MM.1S (cell line): ENCODE results near the gene SHISA5.
"Not testable (repeated sequence)": the region's sequence is repeated elsewhere in the genome, so short reads cannot be mapped to it uniquely, and the experiment has no call there.

Experiments
- DNase-seq: peaks from one replicate; pipeline ENCODE4 v3.0.0-alpha.2; 2015
- H2AFZ ChIP-seq: fragments of 300-600 bp; sonication (generic); 2 replicates; pipeline ENCODE4 v1.6.0; 2016; ENCODE audit warnings: antibody characterized with exemption, low read length
- H3F3A ChIP-seq: fragments of 300-600 bp; sonication (generic); 2 replicates; pipeline ENCODE4 v1.6.1; 2016; ENCODE audit warnings: mild to moderate bottlenecking, antibody characterized with exemption, low read length, moderate library complexity, mixed read lengths; ENCODE audit not compliant: insufficient read depth
- H3K27ac ChIP-seq: fragments of 300-600 bp; sonication (generic); 2 replicates; pipeline ENCODE4 v1.5.1; 2016; ENCODE audit warnings: mild to moderate bottlenecking, low read length
- H3K27me3 ChIP-seq: fragments of 300-600 bp; sonication (generic); replicated peaks from 2 replicates; pipeline ENCODE4 v1.6.0; 2016; ENCODE audit warnings: low read length; ENCODE audit not compliant: insufficient read depth
- H3K36me3 ChIP-seq: fragments of 300-600 bp; sonication (generic); replicated peaks from 2 replicates; pipeline ENCODE4 v1.6.1; 2016; ENCODE audit warnings: mild to moderate bottlenecking, low read length, mixed read lengths; ENCODE audit not compliant: insufficient read depth
- H3K4me1 ChIP-seq: fragments of 300-600 bp; sonication (generic); 2 replicates; pipeline ENCODE4 v1.6.1; 2016; ENCODE audit warnings: low read length, mixed read lengths
- H3K4me2 ChIP-seq: fragments of 300-600 bp; sonication (generic); 2 replicates; pipeline ENCODE4 v1.6.0; 2016; ENCODE audit warnings: low read depth, low read length
- H3K4me3 ChIP-seq: fragments of 300-600 bp; sonication (generic); 2 replicates; pipeline ENCODE4 v1.5.1; 2016; ENCODE audit warnings: low read length, mixed read lengths
- H3K79me2 ChIP-seq: fragments of 300-600 bp; sonication (generic); 2 replicates; pipeline ENCODE4 v1.6.1; 2016; ENCODE audit warnings: mixed run types, low read length, mixed read lengths
- H3K9ac ChIP-seq: fragments of 300-600 bp; sonication (generic); 2 replicates; pipeline ENCODE4 v1.6.1; 2016; ENCODE audit warnings: low read length, mixed read lengths
- H3K9me2 ChIP-seq: fragments of 300-600 bp; sonication (generic); replicated peaks from 2 replicates; pipeline ENCODE4 v1.6.1; 2016; ENCODE audit warnings: mild to moderate bottlenecking, low read length, mixed read lengths; ENCODE audit not compliant: insufficient read depth
- H3K9me3 ChIP-seq: fragments of 300-600 bp; sonication (generic); replicated peaks from 2 replicates; pipeline ENCODE4 v1.6.1; 2016; ENCODE audit warnings: mild to moderate bottlenecking, low read length, mixed read lengths; ENCODE audit not compliant: insufficient read depth
- H4K20me1 ChIP-seq: fragments of 300-600 bp; sonication (generic); 2 replicates; pipeline ENCODE4 v1.6.1; 2016; ENCODE audit warnings: mild to moderate bottlenecking, low read length, moderate library complexity, mixed read lengths; ENCODE audit not compliant: insufficient read depth
- CTCF ChIP-seq: fragments of 300-600 bp; sonication (generic); IDR thresholded peaks from 2 replicates; pipeline ENCODE4 v1.5.1; 2016; ENCODE audit warnings: antibody characterized with exemption, low read length, mixed read lengths
- EZH2 ChIP-seq: fragments of 300-600 bp; sonication (generic); optimal IDR thresholded peaks from 2 replicates; pipeline ENCODE3; 2017; ENCODE audit warnings: low read depth, mild to moderate bottlenecking, antibody characterized with exemption, low read length, mixed read lengths
- EZH2phosphoT487 ChIP-seq: fragments of 300-600 bp; sonication (generic); IDR thresholded peaks from 2 replicates; pipeline ENCODE4 v1.6.1; 2018; ENCODE audit warnings: antibody characterized with exemption, low read length

Gene SHISA5

GRCh38 chr3:48504051-48504946, at the start of gene SHISA5:
SHISA5 (minus strand) TSS chr3:48504174; CDS start chr3:48504094, 80 bp downstream.
- DNase-seq, result no peak
- no peak within 1 kb of the TSS for H3K27ac ChIP-seq

GRCh38 chr3:48553361-48553760, 49.4 kb upstream of the SHISA5 start:
- no peak for DNase-seq
- Histone ChIP-seq H3F3A (peaks cover 9% of the 10 kb centered on the region), H3K9me3 (no peaks in the 10 kb centered on the region), H3K9me2 (no peaks in the 10 kb centered on the region), H3K27me3 (no peaks in the 10 kb centered on the region), H3K36me3 (no peaks in the 10 kb centered on the region), H3K4me1 (peaks cover 4% of the 10 kb centered on the region), H3K27ac (no peak overlapping the region), H3K4me2 (no peak overlapping the region), H3K9ac (no peak overlapping the region), H4K20me1 (no peaks in the 10 kb centered on the region), H2AFZ (no peak overlapping the region), H3K4me3 (no peak overlapping the region), H3K79me2 (no peaks in the 10 kb centered on the region)
- TF ChIP-seq CTCF, result no peak
- no peak for TF ChIP-seq EZH2
- TF ChIP-seq EZH2phosphoT487, result no peak

More at GRCh38 chr3:48504051-48504946, at the start of gene SHISA5:
- TF ChIP-seq EZH2, result no peak
- TF ChIP-seq EZH2phosphoT487, result no peak
- TF ChIP-seq CTCF, result no peak
- Histone ChIP-seq H3K9me2 (no peaks in the 10 kb centered on the region), H4K20me1 (no peaks in the 10 kb centered on the region), H3F3A (no peaks in the 10 kb centered on the region), H3K79me2 (no peaks in the 10 kb centered on the region), H3K9me3 (no peaks in the 10 kb centered on the region), H3K4me2 (peak within 1 kb of the TSS; percentile 84), H3K4me1 (no peaks in the 10 kb centered on the region), H2AFZ (peak within 1 kb of the TSS; percentile 70), H3K9ac (peak within 1 kb of the TSS; percentile 28; the same call in 1 of the 2 replicates), H3K36me3 (no peaks in the 10 kb centered on the region), H3K4me3 (peak within 1 kb of the TSS; percentile 63), H3K27me3 (peaks cover 27% of the 10 kb centered on the region)

- no peak overlapping the region for H3K27ac ChIP-seq
- no peaks in the 10 kb centered on the region for H3K9me2 ChIP-seq
- no peaks in the 10 kb centered on the region for H4K20me1 ChIP-seq
- DNase-seq, result no peak
- no peaks in the 10 kb centered on the region for H3K27me3 ChIP-seq
- no peaks in the 10 kb centered on the region for H3K9me3 ChIP-seq
- no peak overlapping the region for H2AFZ ChIP-seq
- no peaks in the 10 kb centered on the region for H3K79me2 ChIP-seq
- H3F3A ChIP-seq, result peaks cover 2% of the 10 kb centered on the region; the same call in 1 of the 2 replicates
- H3K9ac ChIP-seq, result no peak overlapping the region
- no peak overlapping the region for H3K4me3 ChIP-seq
- no peaks in the 10 kb centered on the region for H3K36me3 ChIP-seq
- no peak for TF ChIP-seq CTCF
- no peak for TF ChIP-seq EZH2phosphoT487
- no peak for TF ChIP-seq EZH2
- no peak overlapping the region for H3K4me2 ChIP-seq
- H3K4me1 ChIP-seq, result peaks cover 4% of the 10 kb centered on the region
Measured at GRCh38 chr3:48552111-48552951, 48.4 kb upstream of the SHISA5 start.

- not testable (repeated sequence) for H4K20me1 ChIP-seq, H3K4me3 ChIP-seq, H3K27me3 ChIP-seq, H3K27ac ChIP-seq, H3K9ac ChIP-seq, H3K36me3 ChIP-seq, H3F3A ChIP-seq, H3K9me3 ChIP-seq, H3K4me2 ChIP-seq, DNase-seq, H2AFZ ChIP-seq, H3K79me2 ChIP-seq, H3K4me1 ChIP-seq, H3K9me2 ChIP-seq
Measured at GRCh38 chr3:48551651-48552050, 47.7 kb upstream of the SHISA5 start.
